ENCODE measurements around the gene HSPB1. TPM values are rescaled to one million over a fixed set of nuclear protein-coding genes. Genes with fewer than 3 reads are reported as not detected.
"Not testable (repeated sequence)": the region's sequence is repeated elsewhere in the genome, so short reads cannot be mapped to it uniquely, and the experiment has no call there.

The HSPB1 gene
- total and polyA plus RNA-seq, 8 donors, result 21.8 to 2,297 (median 429) TPM

DNA sequence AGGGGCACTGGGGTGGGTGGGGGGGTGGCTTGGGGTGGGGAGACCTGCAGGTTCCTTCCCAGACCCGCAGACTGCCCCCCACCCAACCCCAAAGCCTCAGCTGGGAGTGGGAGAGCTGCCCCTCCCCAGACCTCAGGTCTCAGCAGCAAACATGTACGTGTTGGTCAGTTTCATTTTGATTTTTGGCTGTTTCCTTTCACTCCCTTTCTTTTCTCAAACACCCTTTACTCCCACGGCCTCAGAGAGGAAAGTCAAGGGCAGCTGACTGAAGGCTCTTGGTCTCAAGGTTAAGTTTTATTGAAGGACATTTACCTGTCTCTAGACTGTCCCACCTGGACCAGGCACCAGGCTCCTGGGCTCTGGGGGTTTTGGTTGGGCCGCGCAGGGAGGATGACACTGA lies 34.1 kb upstream of the HSPB1 start:
- Histone ChIP-seq H3K27me3 (peaks cover 8 to 80% (median 37%) of the 10 kb centered on the region in 3 donors), H3K9me3 (no peaks in the 10 kb centered on the region), H3K27ac (no peak overlapping the region), H3K4me1 (peaks cover 12 to 20% (median 18%) of the 10 kb centered on the region in 4 donors), H3K4me3 (no peak overlapping the region), H3K36me3 (no peaks in the 10 kb centered on the region)
- TF ChIP-seq POLR2A (IDR thresholded peaks at IDR 0.05), result no peak
- TF ChIP-seq, protein P1, sequence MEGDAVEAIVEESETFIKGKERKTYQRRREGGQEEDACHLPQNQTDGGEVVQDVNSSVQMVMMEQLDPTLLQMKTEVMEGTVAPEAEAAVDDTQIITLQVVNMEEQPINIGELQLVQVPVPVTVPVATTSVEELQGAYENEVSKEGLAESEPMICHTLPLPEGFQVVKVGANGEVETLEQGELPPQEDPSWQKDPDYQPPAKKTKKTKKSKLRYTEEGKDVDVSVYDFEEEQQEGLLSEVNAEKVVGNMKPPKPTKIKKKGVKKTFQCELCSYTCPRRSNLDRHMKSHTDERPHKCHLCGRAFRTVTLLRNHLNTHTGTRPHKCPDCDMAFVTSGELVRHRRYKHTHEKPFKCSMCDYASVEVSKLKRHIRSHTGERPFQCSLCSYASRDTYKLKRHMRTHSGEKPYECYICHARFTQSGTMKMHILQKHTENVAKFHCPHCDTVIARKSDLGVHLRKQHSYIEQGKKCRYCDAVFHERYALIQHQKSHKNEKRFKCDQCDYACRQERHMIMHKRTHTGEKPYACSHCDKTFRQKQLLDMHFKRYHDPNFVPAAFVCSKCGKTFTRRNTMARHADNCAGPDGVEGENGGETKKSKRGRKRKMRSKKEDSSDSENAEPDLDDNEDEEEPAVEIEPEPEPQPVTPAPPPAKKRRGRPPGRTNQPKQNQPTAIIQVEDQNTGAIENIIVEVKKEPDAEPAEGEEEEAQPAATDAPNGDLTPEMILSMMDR (IDR thresholded peaks at IDR 0.05), result no peak
- no peak for TF ChIP-seq EP300 (IDR thresholded peaks at IDR 0.05)
- no peak for TF ChIP-seq POLR2AphosphoS5 (IDR thresholded peaks at IDR 0.05)
- intact Hi-C loops (cut with DNase I; ENCODE audit: low total_unique reads), result no loop called here
- DNase-seq, result no peak
- WGBS, 5 donors, result 35 to 50% (median 43%) methylated on average over 5 of the region's 5 CpGs

DNA sequence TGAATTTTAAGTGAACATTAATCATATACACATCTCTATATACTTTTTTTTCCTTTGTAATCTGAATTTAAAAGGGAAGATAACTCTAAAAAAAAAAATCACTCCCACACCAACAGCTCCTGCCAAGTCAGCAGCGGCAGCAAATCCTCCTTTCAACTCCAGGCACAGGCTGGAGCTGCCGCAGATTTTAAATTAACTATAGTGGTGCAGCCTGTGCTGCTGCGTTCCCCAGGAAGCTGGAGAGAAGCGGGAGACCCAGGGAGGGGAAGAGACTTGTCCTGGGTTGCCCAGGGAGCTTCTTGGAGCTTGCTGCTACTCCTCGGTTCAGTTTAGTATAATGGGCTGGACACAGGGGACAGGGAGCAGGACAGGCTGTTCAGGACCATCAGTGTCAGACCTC lies 32.6 kb upstream of the HSPB1 start:
- no peaks in the 10 kb centered on the region for H3K9me3 ChIP-seq
- H3K27me3 ChIP-seq, result peaks cover 8 to 87% (median 45%) of the 10 kb centered on the region in 3 donors
- TF ChIP-seq POLR2A (IDR thresholded peaks at IDR 0.05), result no peak
- no peak for TF ChIP-seq POLR2AphosphoS5 (IDR thresholded peaks at IDR 0.05)
- TF ChIP-seq EP300 (IDR thresholded peaks at IDR 0.05), result no peak
- TF ChIP-seq, protein P1 (IDR thresholded peaks at IDR 0.05), result no peak
- WGBS, 5 donors, result 14 to 24% (median 20%) methylated on average over 5 of the region's 5 CpGs
- intact Hi-C loops (cut with DNase I; ENCODE audit: low total_unique reads), result loop anchor here (10.0 kb wide), 1 partner anchor 85 kb away; no protein-coding TSS in a partner anchor
- no peaks in the 10 kb centered on the region for H3K36me3 ChIP-seq
- no peak overlapping the region for H3K27ac ChIP-seq
- peaks cover 12 to 20% (median 18%) of the 10 kb centered on the region in 4 donors for H3K4me1 ChIP-seq
- no peak overlapping the region for H3K4me3 ChIP-seq
- DNase-seq, result no peak

DNA sequence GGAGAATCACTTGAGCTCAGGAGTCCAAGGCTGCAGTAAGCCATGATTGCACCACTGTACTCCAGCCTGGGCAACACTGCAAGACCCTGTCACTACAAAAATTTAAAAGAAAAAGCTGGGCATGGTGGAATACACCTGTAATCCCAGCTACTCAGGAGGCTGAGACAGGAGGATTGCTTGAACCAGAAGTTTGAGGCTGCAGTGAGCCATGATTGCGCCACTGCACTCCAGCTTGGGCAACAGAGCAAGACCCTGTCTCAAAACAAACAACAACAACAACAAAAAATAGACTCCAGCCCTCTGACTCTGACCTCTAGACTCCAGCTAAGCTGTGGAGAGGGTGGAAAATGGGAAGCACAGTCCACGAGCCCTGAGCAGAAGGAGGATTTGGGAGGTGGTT lies 31.1 kb upstream of the HSPB1 start:
- not testable (repeated sequence) for H3K36me3 ChIP-seq, H3K9me3 ChIP-seq, H3K4me3 ChIP-seq, H3K27ac ChIP-seq, DNase-seq
- intact Hi-C loops (cut with DNase I; ENCODE audit: low total_unique reads), result loop anchor here (10.0 kb wide), 1 partner anchor 87 kb away; no protein-coding TSS in a partner anchor
- Histone ChIP-seq H3K27me3 (peaks cover 8 to 93% (median 45%) of the 10 kb centered on the region in 3 donors), H3K4me1 (peaks cover 12 to 20% (median 18%) of the 10 kb centered on the region in 4 donors)
- 68 to 87% (median 80%) methylated on average over 2 of the region's 2 CpGs for WGBS, 5 donors

DNA sequence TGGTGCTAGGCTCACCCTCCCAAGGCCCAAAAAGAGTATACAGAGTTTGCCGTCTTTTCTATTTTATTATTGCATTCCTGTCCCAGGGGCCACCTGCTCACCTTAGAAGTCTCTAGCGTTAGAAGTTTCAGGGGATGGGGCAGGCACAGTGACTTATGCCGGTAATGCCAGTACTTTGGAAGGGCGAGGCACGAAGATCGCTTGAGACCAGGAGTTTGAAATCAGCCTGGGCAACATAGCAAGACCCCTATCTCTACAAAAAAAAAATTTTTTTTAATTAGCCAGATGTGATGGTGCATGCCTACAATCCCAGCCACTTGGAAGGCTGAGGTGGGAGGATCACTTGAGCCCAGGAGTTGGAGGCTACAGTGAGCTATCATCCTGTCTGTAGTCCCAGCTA lies 30.3 kb upstream of the HSPB1 start:
- H3K27me3 ChIP-seq, result peaks cover 5 to 94% (median 39%) of the 10 kb centered on the region in 3 donors
- intact Hi-C loops (cut with DNase I; ENCODE audit: low total_unique reads), result loop anchor here (10.0 kb wide), 1 partner anchor 87 kb away; no protein-coding TSS in a partner anchor

More for the DNA sequence above, 30.3 kb upstream of the HSPB1 start:
- 83 to 93% (median 89%) methylated on average over 6 of the region's 6 CpGs for WGBS, 5 donors
- Histone ChIP-seq H3K36me3 (no peaks in the 10 kb centered on the region), H3K4me3 (no peak overlapping the region), H3K27ac (no peak overlapping the region), H3K9me3 (no peaks in the 10 kb centered on the region), H3K4me1 (peaks cover 8 to 15% (median 13%) of the 10 kb centered on the region in 4 donors)
- no peak for DNase-seq
- TF ChIP-seq POLR2AphosphoS5 (IDR thresholded peaks at IDR 0.05), result no peak
- no peak for TF ChIP-seq POLR2A (IDR thresholded peaks at IDR 0.05)
- no peak for TF ChIP-seq EP300 (IDR thresholded peaks at IDR 0.05)
- TF ChIP-seq, protein P1 (IDR thresholded peaks at IDR 0.05), result no peak
